B cell (primary cell): ENCODE results near the gene LCOR.

ENCODE experiments used
- EZH2 ChIP-seq: IDR thresholded peaks from 2 replicates; pipeline ENCODE4 v1.6.1; 2012; ENCODE audit warnings: borderline replicate concordance, low read depth, mild to moderate bottlenecking, moderate library complexity, low read length; ENCODE audit not compliant: insufficient read depth, poor library complexity, severe bottlenecking
- TF ChIP-seq, protein P1 (sequence below): fragments of 200-600 bp; IDR thresholded peaks from one replicate; pipeline ENCODE4 v1.8.0; 2022; ENCODE audit warnings: antibody characterized with exemption, mild to moderate bottlenecking

- TF ChIP-seq, protein P1, sequence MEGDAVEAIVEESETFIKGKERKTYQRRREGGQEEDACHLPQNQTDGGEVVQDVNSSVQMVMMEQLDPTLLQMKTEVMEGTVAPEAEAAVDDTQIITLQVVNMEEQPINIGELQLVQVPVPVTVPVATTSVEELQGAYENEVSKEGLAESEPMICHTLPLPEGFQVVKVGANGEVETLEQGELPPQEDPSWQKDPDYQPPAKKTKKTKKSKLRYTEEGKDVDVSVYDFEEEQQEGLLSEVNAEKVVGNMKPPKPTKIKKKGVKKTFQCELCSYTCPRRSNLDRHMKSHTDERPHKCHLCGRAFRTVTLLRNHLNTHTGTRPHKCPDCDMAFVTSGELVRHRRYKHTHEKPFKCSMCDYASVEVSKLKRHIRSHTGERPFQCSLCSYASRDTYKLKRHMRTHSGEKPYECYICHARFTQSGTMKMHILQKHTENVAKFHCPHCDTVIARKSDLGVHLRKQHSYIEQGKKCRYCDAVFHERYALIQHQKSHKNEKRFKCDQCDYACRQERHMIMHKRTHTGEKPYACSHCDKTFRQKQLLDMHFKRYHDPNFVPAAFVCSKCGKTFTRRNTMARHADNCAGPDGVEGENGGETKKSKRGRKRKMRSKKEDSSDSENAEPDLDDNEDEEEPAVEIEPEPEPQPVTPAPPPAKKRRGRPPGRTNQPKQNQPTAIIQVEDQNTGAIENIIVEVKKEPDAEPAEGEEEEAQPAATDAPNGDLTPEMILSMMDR: no peak
- TF ChIP-seq EZH2: no peak
Measured at GRCh38 chr10:97013568-97013967, 181.5 kb downstream of the LCOR start.
